Measurements from ENCODE around the gene FAM221B. TPM values are rescaled to one million over a fixed set of nuclear protein-coding genes. Genes with fewer than 3 reads are reported as not detected.

The FAM221B gene
- total and polyA plus RNA-seq, 9 of the 15 experiments (the other 6 are each of a cell fraction or from before 2014, with no cell fraction given): 0.01 TPM; not detected in 8

- DNase-seq (ENCODE audit: extremely low read depth in 1 of 4, low spot score in 3 of 4) (peak in 1 of 4 experiments; percentile 12), FAIRE-seq (no peak), ATAC-seq (no peak)
- CTCF ChIA-PET (ENCODE audit: low intra/inter-chr PET ratio): interaction anchor here (2.0 to 2.8 kb wide), 2 partner anchors 35 to 91 kb away, joined by 13 to 28 read pairs; no protein-coding TSS in a partner anchor
- Histone ChIP-seq H2AFZ (ENCODE audit: low read depth, low read length) (no peak within 1 kb of the TSS), H3K9me3 (replicated peaks; ENCODE audit: control insufficient read depth, insufficient read depth, low read depth, low read length) (no peaks in the 10 kb centered on the region), H3K9me1 (ENCODE audit: control insufficient read depth, insufficient read depth, low read length) (no peaks in the 10 kb centered on the region), H3K79me2 (ENCODE audit: control insufficient read depth, insufficient read depth, low read length) (no peaks in the 10 kb centered on the region), H3K27me3 (ENCODE audit: control insufficient read depth in 2 of 2, insufficient read depth in 2 of 2, low read length in 2 of 2) (no peaks in the 10 kb centered on the region), H3K9ac (ENCODE audit: insufficient read depth in 1 of 2, low read depth in 2 of 2, low read length in 2 of 2) (no peak within 1 kb of the TSS), H3K4me1 (replicated peaks in 1 of 2; ENCODE audit: control insufficient read depth in 2 of 2, insufficient read depth in 2 of 2, low read length in 2 of 2) (peaks cover 6% of the 10 kb centered on the region in 2 experiments; a peak in 4 of 5 replicates), H3K27ac (ENCODE audit: extremely low read depth, low read depth, low read length) (no peak within 1 kb of the TSS), H3K4me3 (no peak within 1 kb of the TSS), H4K20me1 (replicated peaks; ENCODE audit: control insufficient read depth, insufficient read depth, low read length) (no peaks in the 10 kb centered on the region), H3K4me2 (ENCODE audit: insufficient read depth, low read length) (no peak within 1 kb of the TSS), H3K36me3 (ENCODE audit: control insufficient read depth, insufficient read depth, low read length) (peaks cover 16% of the 10 kb centered on the region; the same call in 2 of the 3 replicates)
- TF ChIP-seq CBX3 (IDR thresholded peaks at IDR 0.05; ENCODE audit: borderline replicate concordance in 1 of 2, low read length in 2 of 2): no peak
- TF ChIP-seq, protein P1, sequence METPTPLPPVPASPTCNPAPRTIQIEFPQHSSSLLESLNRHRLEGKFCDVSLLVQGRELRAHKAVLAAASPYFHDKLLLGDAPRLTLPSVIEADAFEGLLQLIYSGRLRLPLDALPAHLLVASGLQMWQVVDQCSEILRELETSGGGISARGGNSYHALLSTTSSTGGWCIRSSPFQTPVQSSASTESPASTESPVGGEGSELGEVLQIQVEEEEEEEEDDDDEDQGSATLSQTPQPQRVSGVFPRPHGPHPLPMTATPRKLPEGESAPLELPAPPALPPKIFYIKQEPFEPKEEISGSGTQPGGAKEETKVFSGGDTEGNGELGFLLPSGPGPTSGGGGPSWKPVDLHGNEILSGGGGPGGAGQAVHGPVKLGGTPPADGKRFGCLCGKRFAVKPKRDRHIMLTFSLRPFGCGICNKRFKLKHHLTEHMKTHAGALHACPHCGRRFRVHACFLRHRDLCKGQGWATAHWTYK (CRISPR knock-in tag; IDR thresholded peaks at IDR 0.05): no peak
- in situ Hi-C loops (cut with MboI) (loop anchor here (10.0 kb wide), 1 partner anchor 93 kb away; no protein-coding TSS in a partner anchor), intact Hi-C loops (cut with micrococcal nuclease) (no loop called here)
- WGBS (ENCODE audit: insufficient coverage, low coverage, missing lambda C conversion rate): no CpG with 5 or more reads among the region's 64 CpGs
- POLR2A ChIA-PET: no interaction called here
- no TSS peak for BruUV-seq (replicated peaks)
Observed at GRCh38 chr9:35791297-35791921, 37.1 kb downstream of the FAM221B start, which contains the start of gene NPR2. Gene NPR2, plus strand, starts transcription at chr9:35791591. Its CDS starts 818 bp downstream, at chr9:35792409.

All from K562 (cell line).